A204.1 (cell line): ENCODE results near the gene FXN.
"Not testable (repeated sequence)": the region's sequence is repeated elsewhere in the genome, so short reads cannot be mapped to it uniquely, and the experiment has no call there.

ENCODE experiments used
- FAIRE-seq: peaks from 2 replicates; lab custom pipeline; 2012; peaks lifted over from hg19 to GRCh38; lab: Jason Lieb, UNC

The FXN gene

DNA sequence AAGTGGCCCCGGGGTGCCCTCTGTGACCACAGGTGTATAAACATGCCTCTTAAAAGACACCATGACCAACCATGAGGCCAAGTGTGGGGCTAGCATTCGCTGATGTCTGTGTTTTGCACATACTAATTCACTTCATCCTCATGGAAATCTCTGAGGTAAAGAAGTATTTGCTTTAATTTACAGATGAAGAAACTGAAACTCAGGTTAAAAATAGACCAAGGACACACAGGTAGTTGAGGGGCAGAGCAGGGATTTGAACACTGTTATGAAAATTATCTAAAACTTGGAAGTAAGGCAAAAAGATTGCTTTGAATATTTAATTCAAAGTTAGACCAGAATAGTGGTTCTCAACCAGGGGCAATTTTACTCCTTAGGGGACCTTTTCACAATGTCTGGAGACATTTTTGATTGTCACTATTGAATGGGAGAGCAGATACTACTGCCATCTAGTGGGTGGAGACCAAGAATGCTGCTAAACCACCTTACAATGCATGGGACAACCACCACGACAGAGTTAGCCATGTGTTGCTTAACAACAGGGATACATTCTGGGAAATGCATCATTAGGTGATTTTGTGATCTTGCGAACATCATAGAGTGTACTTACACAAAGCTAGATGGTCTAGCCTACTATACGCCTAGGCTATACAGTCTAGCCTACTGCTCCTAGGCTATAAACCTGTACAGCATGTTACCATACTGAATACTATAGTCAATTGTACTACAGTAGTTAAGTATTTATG, 8.0 kb upstream of the FXN start:
- FAIRE-seq, result peak; percentile 83

DNA sequence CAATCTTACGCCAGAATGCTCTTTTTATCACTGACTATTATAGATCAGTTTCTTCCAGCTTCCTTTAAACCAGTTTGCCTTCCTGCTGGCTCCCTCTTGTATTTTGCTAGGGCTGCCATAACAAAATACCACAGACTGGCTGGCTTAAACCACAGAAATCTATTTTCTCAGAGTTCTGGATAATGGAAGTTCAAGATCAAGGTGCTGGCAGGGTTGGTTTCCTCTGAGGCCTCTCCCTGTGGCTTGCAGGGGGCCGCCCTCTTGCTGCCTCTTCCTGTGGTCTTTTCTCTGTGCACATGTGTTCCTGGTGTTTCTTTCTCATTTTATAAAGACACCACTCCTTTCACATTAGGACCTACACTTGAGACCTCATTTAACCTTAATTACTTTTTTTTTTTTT, 6.8 kb upstream of the FXN start:
- FAIRE-seq, result no peak

DNA sequence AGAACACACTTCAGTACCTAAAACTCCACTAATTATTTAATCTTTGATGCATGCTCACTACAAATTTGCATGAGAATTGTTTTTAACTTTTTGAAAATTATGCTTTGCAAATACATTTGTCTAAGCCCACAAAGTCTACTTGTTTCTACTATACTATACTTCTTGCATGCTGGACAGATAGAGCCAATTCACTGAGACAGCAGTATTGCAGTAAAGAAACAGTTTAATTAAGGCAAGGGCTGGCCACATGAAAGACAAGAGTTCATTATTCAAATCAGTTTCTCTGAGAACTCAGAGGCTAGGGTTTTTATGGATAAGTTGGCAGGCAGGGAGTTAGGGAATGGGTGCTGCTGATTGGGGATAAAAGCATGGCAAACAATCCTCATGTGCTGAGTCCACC, 6.0 kb upstream of the FXN start:
- FAIRE-seq, result no peak

DNA sequence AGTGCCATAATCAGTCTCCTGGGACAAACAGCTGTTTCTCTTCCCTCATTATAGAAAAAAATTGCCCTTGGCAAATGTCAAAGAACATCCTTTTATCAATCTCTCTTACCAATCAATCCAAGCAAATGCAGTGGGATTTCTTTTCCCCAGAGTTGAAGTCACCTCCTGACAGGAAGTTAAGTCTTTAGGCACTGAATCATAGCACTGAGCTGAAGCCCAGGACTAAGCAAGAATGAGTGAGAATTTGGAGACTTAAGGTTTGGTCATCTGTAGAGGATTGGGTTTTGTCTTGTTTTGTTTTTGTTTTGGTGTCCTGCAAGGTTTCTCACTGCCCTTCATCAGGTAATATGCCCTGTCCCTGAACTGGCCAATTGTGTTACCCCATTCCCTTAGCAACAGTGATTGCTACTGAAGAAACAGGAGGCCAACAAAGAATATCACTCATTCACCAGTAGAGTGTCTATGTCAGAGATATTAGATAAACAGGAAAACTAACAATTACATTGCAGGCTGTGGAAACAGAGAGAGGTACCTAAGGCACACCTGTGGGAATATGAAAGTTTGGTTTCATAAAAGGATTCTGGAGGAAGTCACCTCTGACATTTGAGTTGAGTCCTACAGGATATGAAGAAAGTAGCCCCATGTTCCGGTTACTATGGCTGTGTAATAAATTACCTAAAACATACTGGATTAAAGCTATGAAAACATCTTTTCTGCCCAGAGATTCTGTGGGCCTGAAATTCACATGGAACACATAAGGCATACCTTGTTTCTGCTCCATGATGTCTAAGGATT, 4.5 kb upstream of the FXN start:
- no peak for FAIRE-seq

DNA sequence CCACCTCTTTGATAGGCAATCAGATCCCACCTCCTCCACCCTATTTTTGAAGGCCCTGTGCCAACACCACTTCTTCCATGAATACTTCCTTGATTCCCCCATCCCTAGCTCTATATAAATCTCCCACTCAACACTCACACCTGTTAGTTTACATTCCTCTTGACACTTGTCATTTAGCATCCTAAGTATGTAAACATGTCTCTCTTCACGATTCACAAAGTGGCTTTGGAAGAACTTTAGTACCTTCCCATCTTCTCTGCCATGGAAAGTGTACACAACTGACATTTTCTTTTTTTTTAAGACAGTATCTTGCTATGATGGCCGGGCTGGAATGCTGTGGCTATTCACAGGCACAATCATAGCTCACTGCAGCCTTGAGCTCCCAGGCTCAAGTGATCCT, 1.5 kb upstream of the FXN start:
- FAIRE-seq, result no peak

DNA sequence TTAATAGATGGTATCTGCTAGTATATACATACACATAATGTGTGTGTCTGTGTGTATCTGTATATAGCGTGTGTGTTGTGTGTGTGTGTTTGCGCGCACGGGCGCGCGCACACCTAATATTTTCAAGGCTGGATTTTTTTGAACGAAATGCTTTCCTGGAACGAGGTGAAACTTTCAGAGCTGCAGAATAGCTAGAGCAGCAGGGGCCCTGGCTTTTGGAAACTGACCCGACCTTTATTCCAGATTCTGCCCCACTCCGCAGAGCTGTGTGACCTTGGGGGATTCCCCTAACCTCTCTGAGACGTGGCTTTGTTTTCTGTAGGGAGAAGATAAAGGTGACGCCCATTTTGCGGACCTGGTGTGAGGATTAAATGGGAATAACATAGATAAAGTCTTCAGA, 757 bp downstream of the FXN start:
- no peak for FAIRE-seq

DNA sequence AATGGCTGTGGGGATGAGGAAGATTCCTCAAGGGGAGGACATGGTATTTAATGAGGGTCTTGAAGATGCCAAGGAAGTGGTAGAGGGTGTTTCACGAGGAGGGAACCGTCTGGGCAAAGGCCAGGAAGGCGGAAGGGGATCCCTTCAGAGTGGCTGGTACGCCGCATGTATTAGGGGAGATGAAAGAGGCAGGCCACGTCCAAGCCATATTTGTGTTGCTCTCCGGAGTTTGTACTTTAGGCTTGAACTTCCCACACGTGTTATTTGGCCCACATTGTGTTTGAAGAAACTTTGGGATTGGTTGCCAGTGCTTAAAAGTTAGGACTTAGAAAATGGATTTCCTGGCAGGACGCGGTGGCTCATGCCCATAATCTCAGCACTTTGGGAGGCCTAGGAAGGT, 1.2 kb downstream of the FXN start:
- FAIRE-seq, result no peak

DNA sequence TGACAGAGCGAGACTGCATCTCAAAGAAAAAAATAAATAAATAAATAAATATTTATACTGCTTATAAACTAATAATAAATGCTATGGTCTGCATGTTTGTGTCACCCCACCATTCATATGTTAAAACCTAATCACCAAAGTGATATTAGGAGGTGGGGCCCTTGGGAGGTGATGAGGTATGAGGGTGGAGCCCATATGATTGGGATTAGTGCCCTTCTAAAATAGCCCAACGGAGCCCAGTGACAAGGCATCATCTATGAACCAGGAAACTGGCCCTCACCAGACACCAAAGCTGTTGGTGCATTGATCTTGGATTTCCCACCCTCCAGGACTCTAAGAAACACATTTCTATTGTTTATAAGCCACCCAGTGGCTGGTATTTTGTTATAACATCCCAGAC, 5.1 kb downstream of the FXN start:
- FAIRE-seq, result no peak

DNA sequence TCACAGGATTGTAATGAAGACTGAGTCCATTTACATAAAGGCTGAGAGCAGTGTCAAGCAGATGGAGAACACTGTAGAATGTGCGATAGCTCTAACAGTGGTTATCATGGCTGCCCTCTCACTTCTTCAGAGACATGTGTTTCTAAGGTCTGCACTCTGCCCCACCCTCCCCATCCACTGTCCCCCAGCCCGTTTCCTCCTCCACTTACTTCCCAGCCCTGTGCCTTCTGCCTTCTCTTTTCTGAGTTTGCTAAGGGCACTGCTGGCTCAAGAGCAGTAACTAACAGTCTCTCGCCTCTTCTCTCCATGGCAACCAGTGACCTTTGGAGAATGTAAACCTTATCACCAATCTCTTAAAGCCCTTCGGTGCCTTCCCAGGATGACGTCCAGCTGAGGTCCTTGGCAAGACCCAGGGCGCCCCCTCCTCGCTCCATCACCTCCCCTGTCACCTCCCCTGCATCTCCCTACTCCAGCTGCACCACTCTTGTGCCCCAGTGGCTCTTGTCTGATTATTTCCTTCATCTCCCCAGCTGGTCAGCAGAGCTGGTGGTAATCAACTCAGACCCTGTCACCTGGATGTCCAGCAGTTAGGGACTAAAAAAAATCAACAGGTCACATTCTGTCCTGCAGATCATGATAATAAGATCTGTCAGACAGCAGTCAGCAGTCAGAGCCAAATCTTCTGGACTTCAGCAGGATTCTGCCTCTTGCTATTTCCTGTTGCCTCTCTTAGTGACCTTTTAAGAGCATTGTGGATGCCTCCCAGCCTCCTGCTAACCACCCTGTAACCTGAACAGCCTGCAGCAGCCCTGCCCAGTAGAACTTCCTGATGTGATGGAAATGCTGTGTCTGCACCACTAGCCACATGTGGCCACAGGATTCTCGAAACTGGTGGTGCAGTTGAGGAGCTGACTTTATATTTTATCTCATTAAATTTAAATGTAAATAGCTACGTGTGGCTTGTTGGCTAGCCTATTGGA, 9.0 kb downstream of the FXN start:
- FAIRE-seq, result no peak

DNA sequence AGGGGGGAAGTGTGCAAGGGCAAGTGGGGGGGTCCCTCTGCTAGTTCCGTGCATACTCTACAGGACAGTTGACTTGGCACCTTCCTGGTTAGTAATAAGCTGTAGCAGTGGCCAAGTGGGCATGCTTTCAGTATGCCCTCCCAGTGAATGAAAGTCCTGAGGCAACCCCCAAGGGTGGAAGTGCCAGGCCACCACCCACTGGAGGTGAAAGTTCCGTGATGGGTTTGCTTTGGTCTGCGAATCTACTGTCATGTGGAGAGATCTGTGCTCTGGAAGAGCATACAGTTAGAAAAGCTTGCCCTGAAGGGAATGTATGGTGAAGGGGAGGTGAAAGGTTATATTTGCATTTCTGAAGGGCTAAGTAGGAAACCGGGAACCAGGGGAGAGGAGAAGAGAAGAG, 10.3 kb downstream of the FXN start:
- no peak for FAIRE-seq

DNA sequence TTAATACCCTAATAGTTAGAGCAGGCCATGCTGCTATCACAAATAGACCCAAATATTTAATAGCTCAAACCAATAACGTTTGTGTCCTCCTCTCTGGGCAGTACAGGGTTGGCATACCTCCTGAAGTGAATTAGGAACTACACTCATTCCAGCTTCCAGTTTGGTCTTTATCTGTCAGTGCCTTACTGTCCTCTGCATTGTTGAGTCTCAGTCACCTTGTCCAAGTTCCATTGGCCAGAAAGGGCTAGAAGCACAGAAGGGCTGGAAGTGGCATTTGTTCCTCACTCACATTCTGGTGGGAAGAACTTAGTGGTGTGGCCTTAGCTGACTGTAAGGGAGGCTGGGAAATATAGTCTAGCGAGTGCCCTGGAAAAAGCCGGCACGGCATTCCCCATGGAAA, 11.2 kb downstream of the FXN start:
- FAIRE-seq, result no peak

DNA sequence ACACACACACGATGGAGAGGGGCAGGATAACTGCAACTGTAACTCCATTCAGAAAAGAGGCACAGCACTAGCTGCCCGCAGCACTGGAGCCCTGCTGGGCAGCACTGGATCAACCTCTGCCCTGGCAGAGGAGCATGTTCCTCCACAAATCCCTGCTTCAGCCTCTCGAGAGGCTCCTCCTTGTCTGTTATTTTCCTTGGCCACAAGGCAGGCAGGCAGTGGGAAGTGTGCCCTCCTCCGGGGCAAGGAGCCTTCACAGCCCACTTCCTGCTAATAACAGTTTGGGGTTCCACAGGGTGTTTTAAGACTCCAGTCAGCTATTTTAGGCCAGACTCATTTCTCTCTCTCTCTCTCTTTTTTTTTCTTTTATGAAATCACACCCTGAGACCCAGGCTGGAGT, 11.8 kb downstream of the FXN start:
- no peak for FAIRE-seq

DNA sequence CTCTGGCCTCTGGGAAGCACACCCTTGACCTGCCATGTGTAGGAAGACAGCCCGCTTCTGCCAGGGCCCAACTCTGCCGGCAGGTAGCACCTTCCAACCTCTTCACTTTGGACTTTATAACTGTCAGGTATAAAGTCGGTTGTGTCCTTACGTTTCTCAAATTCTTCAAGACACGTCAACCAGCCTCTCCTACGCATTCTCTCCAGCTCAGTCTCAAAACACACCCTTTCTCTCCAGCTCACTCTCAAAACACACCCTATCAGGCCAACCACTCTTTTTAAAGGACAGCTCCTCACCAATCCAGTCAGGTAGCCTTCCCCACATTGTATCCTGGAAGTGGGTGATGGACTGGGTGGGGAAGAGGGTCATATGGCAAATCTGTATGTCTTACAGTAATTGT, 13.5 kb downstream of the FXN start:
- no peak for FAIRE-seq

DNA sequence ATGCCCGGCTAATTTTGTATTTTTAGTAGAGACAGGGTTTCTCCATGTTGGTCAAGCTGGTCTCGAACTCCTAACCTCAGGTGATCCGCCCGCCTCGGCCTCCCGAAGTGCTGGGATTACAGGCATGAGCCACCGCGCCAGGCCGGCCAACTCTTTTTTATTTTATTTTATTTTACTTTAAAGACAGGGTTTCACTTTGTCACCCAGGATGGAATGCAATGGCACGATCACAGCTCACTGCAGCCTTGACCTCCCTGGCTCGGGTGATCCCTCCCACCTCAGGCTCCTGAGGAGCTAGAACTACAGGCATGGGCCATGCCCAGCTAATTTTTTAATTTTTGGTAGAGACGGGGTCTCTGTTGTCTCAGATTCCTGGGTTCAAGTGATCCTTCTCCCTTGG, 15.4 kb downstream of the FXN start:
- FAIRE-seq, result not testable (repeated sequence)

DNA sequence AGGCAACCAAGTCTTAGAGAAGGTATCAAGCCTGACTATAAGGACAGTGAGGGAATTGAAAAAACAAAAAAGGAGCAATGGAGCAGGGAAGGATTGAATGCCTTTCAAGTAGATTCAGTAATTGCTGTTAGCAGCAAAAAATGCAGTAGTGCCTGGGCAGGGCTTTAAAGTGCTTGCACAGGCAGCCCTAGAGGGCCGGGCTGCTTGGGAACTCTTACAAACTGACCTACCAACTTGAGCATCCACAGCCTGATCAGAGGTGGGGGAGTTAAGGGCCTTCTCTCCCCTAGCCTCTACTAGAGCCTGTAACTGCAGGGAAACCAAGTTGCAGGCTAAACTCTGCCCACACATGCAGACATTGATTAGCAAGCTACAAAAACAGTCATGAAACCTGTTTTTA, 19.4 kb downstream of the FXN start:
- FAIRE-seq, result no peak

DNA sequence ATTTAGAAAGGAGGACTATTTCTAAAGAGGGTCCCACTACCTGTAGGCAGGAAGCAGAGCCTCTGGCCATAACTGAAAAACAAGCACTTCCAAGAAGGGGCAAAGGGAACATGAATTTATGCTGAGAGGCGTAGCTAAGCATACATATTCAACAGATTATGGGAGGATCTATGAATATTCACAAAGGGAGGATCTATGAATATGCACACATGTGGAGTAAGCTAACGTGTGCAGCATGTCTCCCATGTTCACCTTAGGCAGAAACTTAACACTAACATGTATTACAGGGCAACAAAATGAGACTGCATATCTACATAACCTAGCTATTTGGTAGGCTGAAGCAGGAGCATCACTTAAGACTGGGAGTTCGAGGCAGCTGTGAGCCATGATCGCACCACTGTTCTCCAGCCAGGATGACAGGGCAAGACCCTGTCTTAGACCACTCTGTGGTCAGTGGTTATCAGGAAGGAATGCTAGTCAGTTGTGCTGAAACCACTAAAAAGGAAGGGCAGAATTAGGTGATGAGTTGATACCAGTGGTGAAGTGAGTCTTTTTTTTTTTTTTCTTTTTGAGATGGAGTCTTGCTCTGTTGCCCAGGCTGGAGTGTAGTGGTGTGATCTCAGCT, 20.8 kb downstream of the FXN start:
- no peak for FAIRE-seq

DNA sequence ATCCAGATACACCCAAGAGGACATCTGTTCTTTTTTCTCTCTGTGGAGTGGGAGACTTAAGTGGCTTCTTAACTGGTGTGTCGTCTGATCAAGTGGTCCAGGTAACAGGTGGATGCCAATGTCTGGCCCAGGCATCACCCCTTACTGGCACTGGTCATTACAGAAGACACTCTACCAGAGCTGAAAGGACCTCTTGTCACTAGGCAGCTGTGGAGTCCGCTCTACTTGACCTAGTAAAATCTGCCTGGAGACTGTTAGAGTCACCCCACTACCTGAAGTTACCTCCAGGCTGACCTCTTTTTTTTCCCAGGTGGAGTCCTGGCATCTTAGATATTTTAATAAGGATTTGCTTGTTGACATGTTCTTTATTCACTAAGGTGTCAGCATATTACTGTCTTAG, 22.5 kb downstream of the FXN start:
- FAIRE-seq, result no peak

DNA sequence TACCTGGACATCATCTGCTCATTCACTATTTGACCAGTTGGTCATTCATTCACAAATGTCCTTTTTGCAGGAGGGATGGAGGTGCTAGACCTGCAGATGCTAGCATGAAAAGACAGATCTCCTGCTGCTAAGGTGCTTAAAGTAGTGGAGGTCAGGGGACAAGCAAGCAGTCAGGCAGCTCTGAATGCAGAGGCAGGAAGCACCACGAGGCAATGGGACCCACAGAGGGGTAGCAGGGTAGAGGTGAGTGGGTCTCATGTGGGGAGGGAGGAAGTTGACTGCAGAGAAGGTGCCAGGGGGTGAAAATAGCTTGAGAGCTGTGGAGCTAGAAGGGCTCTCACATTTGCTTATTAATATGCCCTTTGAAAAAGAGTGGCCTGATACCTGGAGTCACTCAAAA, 25.2 kb downstream of the FXN start:
- FAIRE-seq, result no peak

DNA sequence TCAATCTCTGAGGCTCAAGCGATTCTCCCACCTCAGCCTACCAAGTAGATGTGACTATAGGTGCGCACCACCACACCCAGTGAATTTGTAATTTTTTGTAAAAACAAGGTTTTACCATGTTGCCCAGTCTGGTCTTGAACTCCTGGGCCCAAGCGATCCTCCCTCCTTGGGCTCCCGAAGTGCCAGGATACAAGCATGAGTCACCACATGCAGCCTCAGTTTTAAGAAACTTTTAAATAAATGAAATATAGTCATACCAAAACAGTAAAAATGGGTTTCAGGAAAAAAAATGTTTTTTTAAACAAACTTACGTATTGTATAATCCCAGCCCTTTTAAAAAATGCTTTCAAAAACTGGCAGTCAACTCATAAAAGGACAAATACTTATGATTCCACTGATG, 26.6 kb downstream of the FXN start:
- no peak for FAIRE-seq

DNA sequence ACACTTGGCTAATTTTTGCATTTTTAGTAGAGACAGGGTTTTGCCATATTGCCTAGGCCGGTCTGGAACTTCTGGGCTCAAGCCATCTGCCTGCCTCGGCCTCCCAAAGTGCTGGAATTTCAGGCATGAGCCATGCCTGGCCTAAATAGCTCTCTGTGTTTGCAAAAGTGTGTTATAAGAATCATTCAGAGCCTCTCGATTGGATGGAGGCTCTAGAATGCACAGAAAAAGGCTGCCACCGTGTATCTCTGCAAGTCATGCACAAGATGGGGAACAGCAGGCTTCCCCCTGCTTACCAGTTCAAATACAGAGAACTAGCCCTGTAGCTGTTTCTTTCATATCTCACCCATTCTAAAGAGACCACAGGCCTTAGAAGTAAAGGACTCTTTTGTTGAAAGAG, 28.3 kb downstream of the FXN start:
- no peak for FAIRE-seq

DNA sequence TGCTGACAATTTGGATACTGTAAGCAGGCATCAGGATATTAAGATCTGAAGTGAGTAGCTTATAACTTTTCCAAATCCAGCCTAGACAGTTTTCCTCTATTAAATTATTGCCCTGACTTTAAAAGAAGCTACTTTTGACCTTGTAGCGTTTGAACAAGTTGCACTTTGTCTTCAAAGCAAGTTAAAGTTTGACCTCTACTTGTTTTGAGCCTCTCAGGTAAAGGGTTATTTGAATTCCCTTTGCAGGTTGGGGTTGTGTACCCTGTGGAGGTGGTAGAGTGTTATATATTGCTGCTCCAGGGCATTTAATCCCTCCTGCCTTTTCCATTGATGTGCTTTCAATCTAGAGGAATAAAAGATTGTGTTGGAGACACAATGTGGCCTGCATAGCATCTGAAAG, 30.1 kb downstream of the FXN start:
- FAIRE-seq, result no peak

DNA sequence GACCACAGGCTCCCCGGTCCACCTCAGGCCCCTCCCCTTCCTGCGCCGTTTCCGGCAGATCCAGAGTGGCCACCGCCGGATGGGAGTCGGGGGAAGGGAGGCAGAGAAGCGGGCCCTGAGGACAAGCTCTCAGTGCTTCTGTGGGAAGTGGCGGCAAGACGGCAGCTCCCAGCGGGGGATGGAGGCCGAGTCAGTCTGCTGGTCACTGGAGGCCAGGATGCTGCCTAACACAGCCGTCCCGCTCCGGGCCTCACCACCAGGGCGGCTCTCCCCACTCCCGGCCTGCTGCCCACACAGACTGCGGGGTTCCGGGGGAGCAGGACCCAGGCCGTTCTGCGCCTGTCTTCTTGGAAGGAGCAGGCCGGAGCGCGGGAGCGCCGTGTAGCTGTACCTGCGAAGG, 31.4 kb downstream of the FXN start:
- FAIRE-seq, result no peak
